B cell (primary cell): Measurements from ENCODE around the gene DCTN4. TPM values are rescaled to one million over a fixed set of nuclear protein-coding genes. Genes with fewer than 3 reads are reported as not detected.

Source experiments
- ATAC-seq: fragments of 200-7000 bp; cut with Tn5 transposase; one replicate; pipeline ENCODE4 v1.10.0; 2021; ENCODE audit warnings: low read depth, mild to moderate bottlenecking, moderate number of reproducible peaks, moderate library complexity
- CTCF ChIA-PET: fragments of 350-600 bp; sonication (Branson Sonifier 250); formaldehyde crosslinking; loops from one replicate; lab custom pipeline; 2021; ENCODE audit warnings: antibody characterized with exemption, inconsistent platforms; lab: Charles Lee
- POLR2A ChIA-PET: fragments of 350-600 bp; sonication (Branson Sonifier 250); formaldehyde crosslinking; loops from one replicate; lab custom pipeline; 2021; ENCODE audit warnings: antibody characterized with exemption; lab: Charles Lee
- DNase-seq: peaks from one replicate; pipeline ENCODE4 v3.0.0; 2013
- H2AFZ ChIP-seq: 2 replicates; pipeline ENCODE4 v1.6.1; 2012; ENCODE audit warnings: mild to moderate bottlenecking, low read depth, low read length; ENCODE audit not compliant: insufficient read depth, poor library complexity, severe bottlenecking
- H3K27ac ChIP-seq, 2 donors: 1 replicate in 1 of 2; 2 replicates in 1 of 2; pipeline ENCODE4 v1.5.1; 2012 to 2013; ENCODE audit warnings: low read length in 2 of 2, mild to moderate bottlenecking in 2 of 2, moderate library complexity in 1 of 2
- H3K27me3 ChIP-seq, 4 experiments: fragments of 200-600 bp in 1 of 4; sonication (generic) in 1 of 4; replicated peaks in 1 of 4; 1 replicate in 2 of 4; 2 replicates in 2 of 4; pipeline versions ENCODE4 v1.6.1 to v1.7.0; 2013 to 2016; ENCODE audit warnings: low read length in 3 of 4, mild to moderate bottlenecking in 2 of 4, mixed read lengths in 1 of 4, moderate library complexity in 1 of 4; ENCODE audit not compliant: insufficient read depth in 4 of 4, control insufficient read depth in 3 of 4; ENCODE audit errors: control extremely low read depth in 1 of 4
- H3K36me3 ChIP-seq, 2 experiments: replicated peaks in 1 of 2; 1 replicate in 1 of 2; 2 replicates in 1 of 2; pipeline versions ENCODE4 v1.6.1 to v1.7.1; 2013; ENCODE audit warnings: low read length in 1 of 2; ENCODE audit not compliant: insufficient read depth in 2 of 2, control insufficient read depth in 1 of 2; ENCODE audit errors: control extremely low read depth in 1 of 2, extremely low read depth in 1 of 2
- H3K4me1 ChIP-seq, 2 donors: fragments of 200-600 bp in 1 of 2; sonication (generic) in 1 of 2; 1 replicate in 1 of 2; 2 replicates in 1 of 2; pipeline versions ENCODE4 v1.5.1 to v1.6.1; 2013 to 2017; ENCODE audit warnings: low read length in 2 of 2; ENCODE audit not compliant: control insufficient read depth in 2 of 2, insufficient read depth in 2 of 2
- H3K4me2 ChIP-seq: replicated peaks from 2 replicates; pipeline ENCODE3; 2012; ENCODE audit warnings: mild to moderate bottlenecking, low read depth, low read length; ENCODE audit not compliant: poor library complexity, severe bottlenecking
- H3K4me3 ChIP-seq, 5 experiments: fragments of 200-600 bp in 1 of 5; sonication (generic) in 1 of 5; 1 replicate in 3 of 5; 2 replicates in 2 of 5; pipeline versions ENCODE4 v1.5.1 to v1.7.0; 2011 to 2016; ENCODE audit warnings: low read length in 4 of 5, mild to moderate bottlenecking in 4 of 5, low read depth in 2 of 5, control low read depth in 1 of 5, moderate library complexity in 1 of 5; ENCODE audit not compliant: insufficient read depth in 1 of 5; ENCODE audit errors: control extremely low read depth in 1 of 5, extremely low read depth in 1 of 5
- H3K79me2 ChIP-seq: fragments of 200-600 bp; sonication (generic); one replicate; pipeline ENCODE4 v1.6.0; 2016; ENCODE audit warnings: low read length; ENCODE audit not compliant: control insufficient read depth, insufficient read depth
- H3K9ac ChIP-seq: fragments of 200-600 bp; sonication (generic); 2 replicates; pipeline ENCODE4 v1.6.1; 2017; ENCODE audit warnings: mild to moderate bottlenecking, low read length, moderate library complexity
- H3K9me3 ChIP-seq, 3 donors: one replicate each; pipeline versions ENCODE4 v1.6.1 to v1.7.1; 2013; ENCODE audit warnings: low read length in 2 of 3; ENCODE audit not compliant: control insufficient read depth in 2 of 3, insufficient read depth in 1 of 3; ENCODE audit errors: control extremely low read depth in 1 of 3
- H4K20me1 ChIP-seq: 2 replicates; pipeline ENCODE4 v1.6.0; 2012; ENCODE audit warnings: mild to moderate bottlenecking, low read length; ENCODE audit not compliant: insufficient read depth, control insufficient read depth, poor library complexity, severe bottlenecking
- H3K27ac Mint-ChIP-seq: one replicate; pipeline ENCODE4 v1.8.0; 2021; ENCODE audit warnings: mixed read lengths
- H3K27me3 Mint-ChIP-seq: one replicate; pipeline ENCODE4 v1.8.0; 2021; ENCODE audit warnings: mixed read lengths
- H3K4me1 Mint-ChIP-seq: one replicate; pipeline ENCODE4 v1.8.0; 2021; ENCODE audit warnings: mixed read lengths
- H3K4me3 Mint-ChIP-seq: one replicate; pipeline ENCODE4 v1.8.0; 2021; ENCODE audit warnings: mixed read lengths
- H3K9me3 Mint-ChIP-seq: one replicate; pipeline ENCODE4 v1.8.0; 2022; ENCODE audit warnings: mixed read lengths; ENCODE audit not compliant: insufficient read depth
- EZH2 ChIP-seq: IDR thresholded peaks from 2 replicates; pipeline ENCODE4 v1.6.1; 2012; ENCODE audit warnings: borderline replicate concordance, low read depth, mild to moderate bottlenecking, moderate library complexity, low read length; ENCODE audit not compliant: insufficient read depth, poor library complexity, severe bottlenecking
- WGBS: methylation state at CpG from one replicate; pipeline ENCODE4 v1.1.5; 2013; ENCODE audit warnings: missing lambda C conversion rate; ENCODE audit not compliant: insufficient coverage; 5-methylcytosine and 5-hydroxymethylcytosine counted together
- intact Hi-C: fragments of 100-400 bp; cut with micrococcal nuclease; formaldehyde crosslinking; loops from one replicate; pipeline ENCODE4 v1.10.0; 2022
- polyA plus RNA-seq: library from polyadenylated mRNA; depleted of rRNA; stranded (reverse); fragments of >200 nt; gene quantifications from 2 replicates; pipeline ENCODE4 v1.2.3, GENCODE V29; 2012
- total RNA-seq, 2 donors: library from RNA; stranded (reverse); fragments of 120-200 nt in 1 of 2; gene quantifications; 1 replicate in 1 of 2; 2 replicates in 1 of 2; pipeline versions ENCODE4 v1.2.3 to v1.2.4, GENCODE V29; 2013 to 2022
- TF ChIP-seq, protein P1 (sequence below): fragments of 200-600 bp; IDR thresholded peaks from one replicate; pipeline ENCODE4 v1.8.0; 2022; ENCODE audit warnings: antibody characterized with exemption, mild to moderate bottlenecking

The DCTN4 gene
- total and polyA plus RNA-seq, 2 donors (not counting 1 experiment from before 2014, with no cell fraction given): 11.2 to 54.4 TPM

DNA sequence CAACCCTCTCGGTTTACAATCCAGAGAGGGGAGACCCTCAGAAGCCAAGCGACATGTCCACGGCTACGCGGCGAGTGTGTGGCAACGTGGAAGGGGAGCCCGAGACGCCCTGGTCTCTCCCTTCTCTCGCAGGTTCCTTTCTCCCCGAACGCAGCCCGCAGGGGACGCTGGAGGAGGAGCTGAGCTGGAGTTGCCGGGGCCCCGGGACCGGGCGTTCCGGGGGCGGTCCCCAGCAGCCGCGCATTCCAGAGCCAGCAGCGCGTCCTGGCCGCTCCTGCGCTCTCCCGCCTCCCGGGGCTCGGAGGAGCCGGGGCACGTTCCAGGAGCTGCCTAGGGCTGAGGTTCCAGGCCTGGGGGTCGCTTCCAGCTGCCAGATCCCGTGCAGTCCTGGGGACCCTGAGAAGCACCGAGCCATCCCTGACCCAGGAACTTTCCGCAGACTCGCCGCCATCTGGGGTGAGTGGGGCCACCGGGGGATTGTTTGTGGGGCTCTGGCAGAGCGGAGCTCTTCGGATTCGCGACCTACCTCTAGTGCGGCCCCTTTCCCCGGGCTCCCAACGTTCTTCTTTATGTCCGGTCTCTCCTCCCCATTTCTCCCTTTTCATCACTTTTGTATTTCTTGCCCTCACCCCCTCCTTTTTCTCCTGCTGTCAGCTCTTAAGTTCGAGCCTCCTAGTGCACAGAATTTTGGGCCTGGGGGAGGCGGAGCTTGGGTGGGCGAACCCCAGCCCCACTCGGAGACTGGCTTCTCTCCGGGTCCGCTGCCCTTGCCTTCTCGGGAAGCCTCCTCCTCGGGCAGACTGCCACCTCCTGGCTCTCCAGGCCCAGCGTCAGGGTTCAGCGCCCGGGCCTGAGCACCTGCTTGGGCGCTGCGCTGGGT lies 19.9 kb upstream of the DCTN4 start, which contains the start of gene SMIM3:
Gene SMIM3 (plus strand): TSS at position 241 of the 880 bp plus-strand sequence. CDS start 16,684 bp downstream, outside the sequence.
- Mint-ChIP-seq H3K27ac (no peak within 1 kb of the TSS), H3K9me3 (no peaks in the 10 kb centered on the region), H3K4me1 (peaks cover 27% of the 10 kb centered on the region), H3K4me3 (peak within 1 kb of the TSS; percentile 86), H3K27me3 (peaks cover 34% of the 10 kb centered on the region)
- ATAC-seq: peak; percentile 42
- no peaks in the 10 kb centered on the region for H4K20me1 ChIP-seq
- H3K79me2 ChIP-seq: no peaks in the 10 kb centered on the region
- WGBS: 4% methylated on average over 51 of the region's 59 CpGs
- no peak within 1 kb of the TSS for H3K27ac ChIP-seq
- peak within 1 kb of the TSS; percentile 75 for H2AFZ ChIP-seq
- ChIA-PET POLR2A (interaction anchor here (0.7 kb wide), 1 partner anchor 368 kb away, joined by 4 read pairs; no protein-coding TSS in a partner anchor), CTCF (interaction anchor here (0.6 to 1.4 kb wide), 7 partner anchors 10 to 320 kb away, joined by 3 to 5 read pairs (median 3); no protein-coding TSS in a partner anchor)
- intact Hi-C loops: no loop called here
- no peaks in the 10 kb centered on the region for H3K36me3 ChIP-seq
- peak within 1 kb of the TSS; percentile 94 for H3K4me2 ChIP-seq
- H3K4me3 ChIP-seq: peak within 1 kb of the TSS; percentile 45 to 64 (median 56)
- TF ChIP-seq EZH2: no peak
- TF ChIP-seq, protein P1, sequence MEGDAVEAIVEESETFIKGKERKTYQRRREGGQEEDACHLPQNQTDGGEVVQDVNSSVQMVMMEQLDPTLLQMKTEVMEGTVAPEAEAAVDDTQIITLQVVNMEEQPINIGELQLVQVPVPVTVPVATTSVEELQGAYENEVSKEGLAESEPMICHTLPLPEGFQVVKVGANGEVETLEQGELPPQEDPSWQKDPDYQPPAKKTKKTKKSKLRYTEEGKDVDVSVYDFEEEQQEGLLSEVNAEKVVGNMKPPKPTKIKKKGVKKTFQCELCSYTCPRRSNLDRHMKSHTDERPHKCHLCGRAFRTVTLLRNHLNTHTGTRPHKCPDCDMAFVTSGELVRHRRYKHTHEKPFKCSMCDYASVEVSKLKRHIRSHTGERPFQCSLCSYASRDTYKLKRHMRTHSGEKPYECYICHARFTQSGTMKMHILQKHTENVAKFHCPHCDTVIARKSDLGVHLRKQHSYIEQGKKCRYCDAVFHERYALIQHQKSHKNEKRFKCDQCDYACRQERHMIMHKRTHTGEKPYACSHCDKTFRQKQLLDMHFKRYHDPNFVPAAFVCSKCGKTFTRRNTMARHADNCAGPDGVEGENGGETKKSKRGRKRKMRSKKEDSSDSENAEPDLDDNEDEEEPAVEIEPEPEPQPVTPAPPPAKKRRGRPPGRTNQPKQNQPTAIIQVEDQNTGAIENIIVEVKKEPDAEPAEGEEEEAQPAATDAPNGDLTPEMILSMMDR: no peak
- peaks cover 0 to 36% (median 21%) of the 10 kb centered on the region in 4 experiments for H3K27me3 ChIP-seq
- DNase-seq: peak; percentile 51
- peak within 1 kb of the TSS; percentile 66 for H3K9ac ChIP-seq
- peaks cover 31 to 32% of the 10 kb centered on the region in 2 donors for H3K4me1 ChIP-seq
- H3K9me3 ChIP-seq: peaks cover 0 to 3% (median 0%) of the 10 kb centered on the region in 3 donors
